Measurements from ENCODE around the gene CARD9. TPM values are rescaled to one million over a fixed set of nuclear protein-coding genes. Genes with fewer than 3 reads are reported as not detected.

The CARD9 gene
- total and polyA plus RNA-seq, 10 donors: 5.7 to 25.5 (median 18.2) TPM

DNA sequence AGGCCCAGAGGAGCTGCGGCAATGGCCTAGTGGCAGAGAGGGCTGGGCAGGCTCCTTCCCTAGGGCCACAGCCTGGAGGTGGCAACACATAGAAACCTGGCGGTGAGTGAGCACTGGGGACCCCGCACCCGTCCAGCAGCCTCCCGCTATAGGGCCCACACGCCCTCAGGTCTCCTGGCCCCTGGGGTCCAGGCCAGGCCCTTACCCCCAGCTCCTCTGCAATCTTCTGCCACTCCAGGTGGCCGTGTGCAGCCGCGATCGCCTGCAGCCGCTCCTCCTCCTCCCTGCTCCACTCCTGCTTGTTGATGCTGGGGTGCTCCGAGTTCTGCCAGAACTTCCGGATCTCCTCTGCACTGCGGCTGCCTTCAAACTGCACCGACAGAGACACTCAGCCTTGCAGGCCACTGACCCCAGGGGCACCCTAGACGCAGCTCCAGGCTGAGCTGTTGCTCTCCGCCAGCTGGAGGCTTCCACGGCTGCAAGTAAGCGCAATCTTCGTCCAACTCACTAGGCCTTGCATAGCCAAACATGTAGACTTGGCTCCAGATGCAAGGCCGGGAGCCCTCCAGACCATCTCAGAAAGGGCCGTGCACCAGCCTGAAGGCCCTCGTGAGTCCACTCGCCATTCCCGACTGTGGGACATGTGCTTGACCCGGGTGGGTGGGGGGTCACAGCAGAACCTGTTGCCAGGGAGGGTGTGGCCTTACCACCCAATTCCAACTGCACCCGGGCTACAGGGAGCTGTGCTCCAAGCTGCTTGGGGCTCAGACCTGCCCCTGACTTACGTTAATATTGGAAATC is 18.5 kb upstream of the CARD9 start:
- no peak for DNase-seq
- Histone ChIP-seq H3K4me1 (no peaks in the 10 kb centered on the region), H3K9me3 (no peaks in the 10 kb centered on the region), H3K4me3 (no peak overlapping the region), H3K36me3 (peaks cover 0 to 100% (median 93%) of the 10 kb centered on the region in 6 donors), H3K27ac (no peak overlapping the region), H3K27me3 (replicated peaks in 1 of 7) (no peaks in the 10 kb centered on the region)
- 93 to 96% (median 95%) methylated on average over 21 to 28 of the region's 28 CpGs for WGBS, 5 donors
- intact Hi-C loops (cut with DNase I; ENCODE audit: low total_unique reads): no loop called here
- TF ChIP-seq POLR2AphosphoS5 (IDR thresholded peaks at IDR 0.05) (peak in 1 of 3 donors; percentile 27), POLR2A (IDR thresholded peaks at IDR 0.05) (no peak)
- TF ChIP-seq, protein P1, sequence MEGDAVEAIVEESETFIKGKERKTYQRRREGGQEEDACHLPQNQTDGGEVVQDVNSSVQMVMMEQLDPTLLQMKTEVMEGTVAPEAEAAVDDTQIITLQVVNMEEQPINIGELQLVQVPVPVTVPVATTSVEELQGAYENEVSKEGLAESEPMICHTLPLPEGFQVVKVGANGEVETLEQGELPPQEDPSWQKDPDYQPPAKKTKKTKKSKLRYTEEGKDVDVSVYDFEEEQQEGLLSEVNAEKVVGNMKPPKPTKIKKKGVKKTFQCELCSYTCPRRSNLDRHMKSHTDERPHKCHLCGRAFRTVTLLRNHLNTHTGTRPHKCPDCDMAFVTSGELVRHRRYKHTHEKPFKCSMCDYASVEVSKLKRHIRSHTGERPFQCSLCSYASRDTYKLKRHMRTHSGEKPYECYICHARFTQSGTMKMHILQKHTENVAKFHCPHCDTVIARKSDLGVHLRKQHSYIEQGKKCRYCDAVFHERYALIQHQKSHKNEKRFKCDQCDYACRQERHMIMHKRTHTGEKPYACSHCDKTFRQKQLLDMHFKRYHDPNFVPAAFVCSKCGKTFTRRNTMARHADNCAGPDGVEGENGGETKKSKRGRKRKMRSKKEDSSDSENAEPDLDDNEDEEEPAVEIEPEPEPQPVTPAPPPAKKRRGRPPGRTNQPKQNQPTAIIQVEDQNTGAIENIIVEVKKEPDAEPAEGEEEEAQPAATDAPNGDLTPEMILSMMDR (IDR thresholded peaks at IDR 0.05 in 8 of 11, conservative IDR thresholded peaks at IDR 0.05 in 3 of 11): no peak

DNA sequence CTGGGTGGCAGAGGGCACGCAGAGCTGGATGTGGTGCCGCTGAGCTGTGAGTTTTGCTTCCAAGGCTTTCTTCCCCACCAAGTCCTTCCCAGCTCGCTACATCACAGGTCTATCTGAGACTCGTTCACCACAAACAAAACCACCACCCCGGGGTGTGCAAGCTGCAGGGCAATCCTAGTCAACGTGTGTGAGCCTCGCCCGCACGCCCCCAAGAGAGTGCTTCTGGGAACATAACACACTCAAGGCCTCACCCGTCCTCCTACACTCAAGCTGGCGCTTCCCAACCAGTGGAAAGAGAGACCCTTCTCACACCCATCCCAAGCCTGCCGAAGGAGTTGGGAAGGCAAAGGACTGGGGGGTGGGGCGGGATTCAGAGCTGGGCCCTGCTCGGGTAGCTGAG is 15.9 kb upstream of the CARD9 start:
- no peaks in the 10 kb centered on the region for H3K9me3 ChIP-seq
- TF ChIP-seq POLR2AphosphoS5 (IDR thresholded peaks at IDR 0.05) (no peak), POLR2A (IDR thresholded peaks at IDR 0.05) (no peak)
- TF ChIP-seq, protein P1 (IDR thresholded peaks at IDR 0.05 in 8 of 11, conservative IDR thresholded peaks at IDR 0.05 in 3 of 11): no peak
- no peak overlapping the region for H3K4me3 ChIP-seq
- H3K27ac ChIP-seq: no peak overlapping the region
- 86 to 94% (median 87%) methylated on average over 14 of the region's 14 CpGs for WGBS, 5 donors
- no peaks in the 10 kb centered on the region for H3K4me1 ChIP-seq
- intact Hi-C loops (cut with DNase I; ENCODE audit: low total_unique reads): no loop called here
- no peak for DNase-seq
- H3K27me3 ChIP-seq (replicated peaks in 1 of 7): no peaks in the 10 kb centered on the region
- peaks cover 0 to 100% (median 76%) of the 10 kb centered on the region in 6 donors for H3K36me3 ChIP-seq

DNA sequence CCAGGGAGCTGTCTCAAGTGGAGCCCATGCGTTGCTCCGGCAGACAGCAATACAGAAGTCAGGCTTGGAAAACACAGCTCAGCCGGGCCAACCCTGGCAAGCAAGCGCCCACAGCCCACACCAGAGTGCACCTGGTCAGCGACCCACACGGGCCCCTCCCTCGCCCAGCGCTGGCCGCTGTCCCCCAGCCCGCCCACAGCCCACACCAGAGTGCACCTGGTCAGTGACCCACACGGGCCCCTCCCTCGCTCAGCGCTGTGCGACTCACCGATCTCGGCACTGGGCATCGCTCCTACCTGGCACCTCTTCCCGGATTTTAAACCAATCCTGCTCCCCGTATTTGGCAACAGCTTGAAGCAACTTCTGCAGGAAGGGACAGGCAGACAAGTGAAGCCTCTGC is 13.7 kb upstream of the CARD9 start:
- H3K9me3 ChIP-seq: no peaks in the 10 kb centered on the region
- H3K4me3 ChIP-seq: no peak overlapping the region
- no peak overlapping the region for H3K27ac ChIP-seq
- H3K4me1 ChIP-seq: no peaks in the 10 kb centered on the region
- WGBS, 5 donors: 94 to 98% (median 97%) methylated on average over 19 of the region's 19 CpGs
- intact Hi-C loops (cut with DNase I; ENCODE audit: low total_unique reads): no loop called here
- H3K36me3 ChIP-seq: peaks cover 0 to 100% (median 75%) of the 10 kb centered on the region in 6 donors
- no peaks in the 10 kb centered on the region for H3K27me3 ChIP-seq (replicated peaks in 1 of 7)
- no peak for DNase-seq
- TF ChIP-seq POLR2AphosphoS5 (IDR thresholded peaks at IDR 0.05) (no peak), POLR2A (IDR thresholded peaks at IDR 0.05) (no peak)
- TF ChIP-seq, protein P1 (IDR thresholded peaks at IDR 0.05 in 8 of 11, conservative IDR thresholded peaks at IDR 0.05 in 3 of 11): no peak

DNA sequence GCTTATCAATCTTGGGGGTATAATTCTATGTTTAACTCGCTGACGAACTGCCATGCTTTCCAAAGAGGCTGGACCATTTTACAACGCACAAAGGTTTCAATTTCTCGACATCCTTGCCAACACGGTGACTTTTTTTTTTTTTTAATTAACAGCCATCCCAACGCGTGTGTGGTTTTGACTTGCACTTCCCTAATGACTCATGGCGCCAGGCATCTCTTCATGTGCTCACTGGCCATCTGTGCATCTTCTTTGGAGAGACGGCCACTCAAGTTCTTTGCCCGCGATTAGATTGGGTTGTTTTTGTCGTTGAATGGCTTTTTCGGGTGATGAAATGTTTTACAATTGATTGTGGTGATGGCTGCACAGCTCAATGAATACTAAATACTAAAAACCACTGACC is 12.5 kb upstream of the CARD9 start:
- no peaks in the 10 kb centered on the region for H3K4me1 ChIP-seq
- H3K9me3 ChIP-seq: no peaks in the 10 kb centered on the region
- intact Hi-C loops (cut with DNase I; ENCODE audit: low total_unique reads): no loop called here
- 68 to 88% (median 75%) methylated on average over 13 of the region's 13 CpGs for WGBS, 5 donors
- TF ChIP-seq, protein P1 (IDR thresholded peaks at IDR 0.05 in 8 of 11, conservative IDR thresholded peaks at IDR 0.05 in 3 of 11): no peak
- TF ChIP-seq POLR2A (IDR thresholded peaks at IDR 0.05) (no peak), POLR2AphosphoS5 (IDR thresholded peaks at IDR 0.05) (no peak)
- H3K27ac ChIP-seq: no peak overlapping the region
- H3K36me3 ChIP-seq: peaks cover 0 to 100% (median 75%) of the 10 kb centered on the region in 6 donors
- DNase-seq: no peak
- no peak overlapping the region for H3K4me3 ChIP-seq
- no peaks in the 10 kb centered on the region for H3K27me3 ChIP-seq (replicated peaks in 1 of 7)
